Activated CD4-positive, alpha-beta T cell treated with anti-CD3 and anti-CD28 coated beads, Interleukin-2, amount 10 ng/mL, durations not matched to agents 24 days and 14 days (primary cell): ENCODE data around the gene ZBED5. TPM values are rescaled to one million over a fixed set of nuclear protein-coding genes. Genes with fewer than 3 reads are reported as not detected.
A peak's percentile ranks its signal among the peaks of the same experiment; 100 is the strongest.

Experiments used
- DNase-seq: peaks from one replicate; pipeline ENCODE4 v3.0.0; 2022
- H3K27ac Mint-ChIP-seq: one replicate; pipeline ENCODE4 v1.8.0; 2022; ENCODE audit warnings: mild to moderate bottlenecking, mixed read lengths
- H3K27me3 Mint-ChIP-seq: one replicate; pipeline ENCODE4 v1.8.0; 2022; ENCODE audit warnings: mixed read lengths
- H3K36me3 Mint-ChIP-seq: one replicate; pipeline ENCODE4 v1.8.0; 2022; ENCODE audit warnings: low read depth, mild to moderate bottlenecking, mixed read lengths
- H3K4me1 Mint-ChIP-seq: one replicate; pipeline ENCODE4 v1.8.0; 2021; ENCODE audit warnings: mixed read lengths
- H3K4me3 Mint-ChIP-seq: one replicate; pipeline ENCODE4 v1.8.0; 2022; ENCODE audit warnings: mild to moderate bottlenecking, moderate library complexity, mixed read lengths
- H3K9me3 Mint-ChIP-seq: one replicate; pipeline ENCODE4 v1.8.0; 2021; ENCODE audit warnings: mixed read lengths
- intact Hi-C: fragments of 100-400 bp; cut with micrococcal nuclease; formaldehyde crosslinking; loops from one replicate; pipeline ENCODE4 v1.15.1; 2023
- total RNA-seq: library from RNA; stranded (reverse); gene quantifications from 2 replicates; pipeline ENCODE4 v1.2.3, GENCODE V29; 2022

Gene ZBED5
- 41.8 and 43.1 TPM in 2 replicates for total RNA-seq

GRCh38 chr11:10857709-10858438, at the start of gene ZBED5:
Gene ZBED5, minus strand, starts transcription at chr11:10858053. Its CDS starts 3,108 bp downstream, at chr11:10854945.
- Mint-ChIP-seq H3K27me3 (no peaks in the 10 kb centered on the region), H3K36me3 (peaks cover 30% of the 10 kb centered on the region), H3K9me3 (no peaks in the 10 kb centered on the region), H3K4me3 (peak within 1 kb of the TSS; percentile 100), H3K4me1 (peaks cover 35% of the 10 kb centered on the region), H3K27ac (peak within 1 kb of the TSS; percentile 100)
- DNase-seq, result peak; percentile 99
- intact Hi-C loops, result loop anchor here (1.0 to 5.0 kb wide), 8 partner anchors 21 to 1396 kb away; partner anchors contain the start of genes AMPD3, CTR9, EIF4G2 and USP47

GRCh38 chr11:10906521-10906920, 48.7 kb upstream of the ZBED5 start:
- peaks cover 18% of the 10 kb centered on the region for H3K27me3 Mint-ChIP-seq
- no peaks in the 10 kb centered on the region for H3K36me3 Mint-ChIP-seq
- H3K27ac Mint-ChIP-seq, result no peak overlapping the region
- no peaks in the 10 kb centered on the region for H3K4me1 Mint-ChIP-seq
- no peak overlapping the region for H3K4me3 Mint-ChIP-seq
- DNase-seq, result no peak
- H3K9me3 Mint-ChIP-seq, result no peaks in the 10 kb centered on the region
- intact Hi-C loops, result no loop called here

- H3K27me3 Mint-ChIP-seq, result peaks cover 8% of the 10 kb centered on the region
- H3K4me1 Mint-ChIP-seq, result peaks cover 14% of the 10 kb centered on the region
- H3K4me3 Mint-ChIP-seq, result no peak overlapping the region
- H3K9me3 Mint-ChIP-seq, result no peaks in the 10 kb centered on the region
- intact Hi-C loops, result no loop called here
- DNase-seq, result no peak
- H3K27ac Mint-ChIP-seq, result no peak overlapping the region
- no peaks in the 10 kb centered on the region for H3K36me3 Mint-ChIP-seq
These were observed 44.6 kb upstream of the ZBED5 start for GRCh38 chr11:10902301-10903063.

- H3K4me1 Mint-ChIP-seq, result peaks cover 14% of the 10 kb centered on the region
- no peak overlapping the region for H3K4me3 Mint-ChIP-seq
- DNase-seq, result no peak
- no peaks in the 10 kb centered on the region for H3K36me3 Mint-ChIP-seq
- peak overlapping the region; percentile 7 for H3K27ac Mint-ChIP-seq
- no peaks in the 10 kb centered on the region for H3K9me3 Mint-ChIP-seq
- intact Hi-C loops, result loop anchor here (2.0 kb wide), 1 partner anchor 42 kb away; the partner anchor contains the start of gene ZBED5
- H3K27me3 Mint-ChIP-seq, result no peaks in the 10 kb centered on the region
These were observed 43.0 kb upstream of the ZBED5 start for GRCh38 chr11:10900681-10901415.

GRCh38 chr11:10899121-10899830, 41.4 kb upstream of the ZBED5 start:
- H3K9me3 Mint-ChIP-seq, result no peaks in the 10 kb centered on the region
- peak overlapping the region; percentile 86 for H3K27ac Mint-ChIP-seq
- no peak for DNase-seq
- H3K4me3 Mint-ChIP-seq, result no peak overlapping the region
- no peaks in the 10 kb centered on the region for H3K27me3 Mint-ChIP-seq
- intact Hi-C loops, result no loop called here
- no peaks in the 10 kb centered on the region for H3K36me3 Mint-ChIP-seq
- H3K4me1 Mint-ChIP-seq, result peaks cover 14% of the 10 kb centered on the region

- H3K36me3 Mint-ChIP-seq, result no peaks in the 10 kb centered on the region
- H3K27ac Mint-ChIP-seq, result no peak overlapping the region
- DNase-seq, result no peak
- H3K4me1 Mint-ChIP-seq, result peaks cover 14% of the 10 kb centered on the region
- H3K4me3 Mint-ChIP-seq, result no peak overlapping the region
- intact Hi-C loops, result no loop called here
- no peaks in the 10 kb centered on the region for H3K9me3 Mint-ChIP-seq
- no peaks in the 10 kb centered on the region for H3K27me3 Mint-ChIP-seq
These were observed 40.8 kb upstream of the ZBED5 start for GRCh38 chr11:10898763-10899025.

GRCh38 chr11:10898003-10898762, 40.3 kb upstream of the ZBED5 start:
- intact Hi-C loops, result no loop called here

GRCh38 chr11:10897150-10897549, 39.3 kb upstream of the ZBED5 start:
- H3K27ac Mint-ChIP-seq, result no peak overlapping the region
- no peaks in the 10 kb centered on the region for H3K36me3 Mint-ChIP-seq
- no peak overlapping the region for H3K4me3 Mint-ChIP-seq
- H3K9me3 Mint-ChIP-seq, result no peaks in the 10 kb centered on the region
- intact Hi-C loops, result no loop called here
- no peaks in the 10 kb centered on the region for H3K27me3 Mint-ChIP-seq
- no peak for DNase-seq
- peaks cover 14% of the 10 kb centered on the region for H3K4me1 Mint-ChIP-seq

More at GRCh38 chr11:10898003-10898762, 40.3 kb upstream of the ZBED5 start:
- no peak overlapping the region for H3K4me3 Mint-ChIP-seq
- H3K4me1 Mint-ChIP-seq, result peaks cover 14% of the 10 kb centered on the region
- H3K36me3 Mint-ChIP-seq, result no peaks in the 10 kb centered on the region
- no peaks in the 10 kb centered on the region for H3K9me3 Mint-ChIP-seq
- H3K27me3 Mint-ChIP-seq, result no peaks in the 10 kb centered on the region
- DNase-seq, result no peak
- peak overlapping the region; percentile 6 for H3K27ac Mint-ChIP-seq

GRCh38 chr11:10896493-10896892, 38.6 kb upstream of the ZBED5 start:
- Mint-ChIP-seq H3K4me1 (peaks cover 14% of the 10 kb centered on the region), H3K27me3 (peaks cover 1% of the 10 kb centered on the region), H3K4me3 (no peak overlapping the region), H3K36me3 (no peaks in the 10 kb centered on the region), H3K27ac (no peak overlapping the region), H3K9me3 (peaks cover 1% of the 10 kb centered on the region)
- intact Hi-C loops, result no loop called here
- DNase-seq, result no peak

GRCh38 chr11:10895285-10895684, 37.4 kb upstream of the ZBED5 start:
- H3K36me3 Mint-ChIP-seq, result no peaks in the 10 kb centered on the region
- H3K27me3 Mint-ChIP-seq, result peaks cover 11% of the 10 kb centered on the region
- peaks cover 9% of the 10 kb centered on the region for H3K9me3 Mint-ChIP-seq
- intact Hi-C loops, result no loop called here
- DNase-seq, result no peak
- H3K4me3 Mint-ChIP-seq, result no peak overlapping the region
- H3K27ac Mint-ChIP-seq, result no peak overlapping the region
- peaks cover 12% of the 10 kb centered on the region for H3K4me1 Mint-ChIP-seq

- peaks cover 6% of the 10 kb centered on the region for H3K4me1 Mint-ChIP-seq
- no peaks in the 10 kb centered on the region for H3K36me3 Mint-ChIP-seq
- peaks cover 13% of the 10 kb centered on the region for H3K9me3 Mint-ChIP-seq
- no peak overlapping the region for H3K4me3 Mint-ChIP-seq
- DNase-seq, result no peak
- H3K27me3 Mint-ChIP-seq, result peaks cover 12% of the 10 kb centered on the region
- intact Hi-C loops, result no loop called here
- H3K27ac Mint-ChIP-seq, result no peak overlapping the region
These were observed 36.8 kb upstream of the ZBED5 start for GRCh38 chr11:10894666-10895065.

GRCh38 chr11:10893714-10894151, 35.9 kb upstream of the ZBED5 start:
- Mint-ChIP-seq H3K27ac (no peak overlapping the region), H3K4me1 (no peaks in the 10 kb centered on the region), H3K36me3 (no peaks in the 10 kb centered on the region), H3K9me3 (peaks cover 19% of the 10 kb centered on the region), H3K4me3 (no peak overlapping the region), H3K27me3 (peaks cover 20% of the 10 kb centered on the region)
- intact Hi-C loops, result no loop called here
- DNase-seq, result no peak

GRCh38 chr11:10892250-10892649, 34.4 kb upstream of the ZBED5 start:
- no peak overlapping the region for H3K27ac Mint-ChIP-seq
- H3K4me3 Mint-ChIP-seq, result no peak overlapping the region
- H3K9me3 Mint-ChIP-seq, result peaks cover 21% of the 10 kb centered on the region
- no peaks in the 10 kb centered on the region for H3K36me3 Mint-ChIP-seq
- H3K27me3 Mint-ChIP-seq, result peaks cover 23% of the 10 kb centered on the region
- DNase-seq, result no peak
- H3K4me1 Mint-ChIP-seq, result no peaks in the 10 kb centered on the region
- intact Hi-C loops, result no loop called here
